Erythroblast (primary cell): ENCODE results near the gene EOMES.

Experiments used
- GATA1 ChIP-seq: IDR thresholded peaks from 2 replicates; pipeline ENCODE4 v1.6.1; 2011; ENCODE audit warnings: low read depth, mild to moderate bottlenecking, control low read depth, low read length, moderate library complexity
- POLR2A ChIP-seq: IDR thresholded peaks from 2 replicates; pipeline ENCODE4 v1.6.1; 2011; ENCODE audit warnings: mild to moderate bottlenecking, low read length

DNA sequence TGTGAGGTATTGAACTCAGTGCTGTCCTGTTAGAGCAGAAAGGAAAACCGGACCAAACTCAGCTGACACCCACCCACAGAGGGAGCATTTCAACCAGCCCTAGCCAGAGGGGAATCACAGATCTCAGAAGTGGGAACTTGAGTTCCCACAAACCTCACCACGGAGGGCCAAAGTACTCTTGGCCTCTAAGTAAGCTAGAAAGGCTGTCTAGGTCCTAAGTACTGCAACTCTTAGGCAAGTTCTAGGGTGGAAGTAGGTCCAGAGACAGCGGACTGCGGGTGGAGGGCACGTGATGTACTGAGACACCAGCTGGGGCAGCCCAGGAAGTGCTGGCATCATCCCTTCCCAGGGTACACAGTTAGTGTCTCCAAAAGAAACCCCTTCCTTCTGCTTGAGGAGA, 34.1 kb downstream of the EOMES start:
- TF ChIP-seq POLR2A (no peak), GATA1 (no peak)
